Ascending aorta (tissue), 2 donors: Measurements from ENCODE around the gene ACER2. TPM values are rescaled to one million over a fixed set of nuclear protein-coding genes. Genes with fewer than 3 reads are reported as not detected.

ENCODE experiments used
- DNase-seq, 2 donors: peaks; one replicate each; pipeline ENCODE4 v3.0.0-alpha.2; 2019; ENCODE audit warnings: low spot score in 2 of 2
- H3K27ac ChIP-seq, 2 donors: fragments of 200-600 bp; sonication (generic); one replicate each; pipeline ENCODE4 v1.5.1; 2016 to 2017; ENCODE audit warnings: mild to moderate bottlenecking in 1 of 2
- H3K27me3 ChIP-seq: fragments of 200-600 bp; sonication (generic); one replicate; pipeline ENCODE4 v1.5.1; 2017
- H3K36me3 ChIP-seq, 2 donors: fragments of 200-600 bp; sonication (generic); one replicate each; pipeline ENCODE4 v1.5.1; 2016
- H3K4me1 ChIP-seq, 2 donors: fragments of 200-600 bp; sonication (generic); one replicate each; pipeline ENCODE4 v1.5.1; 2016 to 2017; ENCODE audit warnings: mild to moderate bottlenecking in 1 of 2
- H3K4me3 ChIP-seq, 2 donors: fragments of 200-600 bp; sonication (generic); one replicate each; pipeline ENCODE4 v1.5.1; 2016 to 2017; ENCODE audit warnings: mild to moderate bottlenecking in 1 of 2
- H3K9me3 ChIP-seq, 2 donors: fragments of 200-600 bp; sonication (generic); one replicate each; pipeline ENCODE4 v1.5.1; 2016
- CTCF ChIP-seq, 3 experiments: fragments of 200-600 bp in 2 of 3; fragments of 450-650 bp in 1 of 3; sonication (generic) in 2 of 3; IDR thresholded peaks; one replicate each; pipeline ENCODE4 v1.5.1; 2016 to 2019; ENCODE audit warnings: antibody characterized with exemption in 3 of 3, mild to moderate bottlenecking in 1 of 3, moderate library complexity in 1 of 3
- intact Hi-C: fragments of 100-400 bp; cut with DNase I; formaldehyde crosslinking; loops from one replicate; pipeline ENCODE4 v1.15.1; 2023
- total RNA-seq: library from RNA; depleted of rRNA; stranded (reverse); fragments of >200 nt; gene quantifications from one replicate; pipeline ENCODE4 v1.1.0, GENCODE V29; 2016

Gene ACER2
- total RNA-seq, 1 donor from 2014 or later, result 1.4 TPM

GRCh38 chr9:19375538-19375937, 33.3 kb upstream of the ACER2 start:
- intact Hi-C loops, result no loop called here
- H3K4me1 ChIP-seq, result peaks cover 0 to 20% of the 10 kb centered on the region in 2 donors
- no peak overlapping the region for H3K27ac ChIP-seq
- H3K4me3 ChIP-seq, result no peak overlapping the region
- H3K27me3 ChIP-seq, result no peaks in the 10 kb centered on the region
- H3K36me3 ChIP-seq, result peaks cover 33 to 66% of the 10 kb centered on the region in 2 donors
- no peak for DNase-seq
- H3K9me3 ChIP-seq, result no peaks in the 10 kb centered on the region
- no peak for TF ChIP-seq CTCF (IDR thresholded peaks at IDR 0.05)

- H3K4me3 ChIP-seq, result no peak overlapping the region
- no peak for TF ChIP-seq CTCF (IDR thresholded peaks at IDR 0.05)
- no peak overlapping the region for H3K27ac ChIP-seq
- intact Hi-C loops, result no loop called here
- peaks cover 0 to 24% of the 10 kb centered on the region in 2 donors for H3K4me1 ChIP-seq
- DNase-seq, result no peak
- H3K36me3 ChIP-seq, result peaks cover 33 to 59% of the 10 kb centered on the region in 2 donors
- H3K27me3 ChIP-seq, result no peaks in the 10 kb centered on the region
- no peaks in the 10 kb centered on the region for H3K9me3 ChIP-seq
Measured at GRCh38 chr9:19376931-19377330, 31.9 kb upstream of the ACER2 start.

GRCh38 chr9:19378164-19378563, 30.6 kb upstream of the ACER2 start:
- intact Hi-C loops, result no loop called here
- Histone ChIP-seq H3K4me1 (peaks cover 0 to 24% of the 10 kb centered on the region in 2 donors), H3K36me3 (peaks cover 33 to 52% of the 10 kb centered on the region in 2 donors), H3K27me3 (no peaks in the 10 kb centered on the region), H3K27ac (peak overlapping the region in 1 of 2 donors; percentile 9), H3K9me3 (no peaks in the 10 kb centered on the region), H3K4me3 (peak overlapping the region in 1 of 2 donors; percentile 69)
- TF ChIP-seq CTCF (IDR thresholded peaks at IDR 0.05), result no peak
- no peak for DNase-seq

GRCh38 chr9:19378647-19379046, 30.2 kb upstream of the ACER2 start:
- H3K4me1 ChIP-seq, result peaks cover 0 to 24% of the 10 kb centered on the region in 2 donors
- no peaks in the 10 kb centered on the region for H3K9me3 ChIP-seq
- peaks cover 33 to 49% of the 10 kb centered on the region in 2 donors for H3K36me3 ChIP-seq
- no peak for TF ChIP-seq CTCF (IDR thresholded peaks at IDR 0.05)
- no peaks in the 10 kb centered on the region for H3K27me3 ChIP-seq
- intact Hi-C loops, result no loop called here
- peak overlapping the region; percentile 69 to 73 for H3K4me3 ChIP-seq
- no peak for DNase-seq
- H3K27ac ChIP-seq, result peak overlapping the region in 1 of 2 donors; percentile 91

- Histone ChIP-seq H3K4me3 (peak overlapping the region; percentile 69 to 73), H3K27me3 (no peaks in the 10 kb centered on the region), H3K27ac (peak overlapping the region; percentile 88 to 91), H3K9me3 (no peaks in the 10 kb centered on the region), H3K4me1 (peaks cover 0 to 24% of the 10 kb centered on the region in 2 donors), H3K36me3 (peaks cover 33 to 45% of the 10 kb centered on the region in 2 donors)
- no peak for DNase-seq
- intact Hi-C loops, result no loop called here
- no peak for TF ChIP-seq CTCF (IDR thresholded peaks at IDR 0.05)
Measured at GRCh38 chr9:19379283-19379682, 29.5 kb upstream of the ACER2 start.

GRCh38 chr9:19379697-19380046, 29.1 kb upstream of the ACER2 start:
- H3K4me1 ChIP-seq, result peaks cover 0 to 24% of the 10 kb centered on the region in 2 donors
- peak overlapping the region; percentile 88 to 91 for H3K27ac ChIP-seq
- no peaks in the 10 kb centered on the region for H3K27me3 ChIP-seq
- H3K4me3 ChIP-seq, result peak overlapping the region; percentile 69 to 73
- no peaks in the 10 kb centered on the region for H3K9me3 ChIP-seq
- intact Hi-C loops, result loop anchor here (1.0 to 10.0 kb wide), 6 partner anchors 30 to 332 kb away; partner anchors contain the start of genes ACER2, DENND4C, HAUS6 and RRAGA
- H3K36me3 ChIP-seq, result peaks cover 29 to 41% of the 10 kb centered on the region in 2 donors
- no peak for TF ChIP-seq CTCF (IDR thresholded peaks at IDR 0.05)
- DNase-seq, result no peak
